WTC11 (cell line): Measurements from ENCODE around the gene GABRA4. TPM values are rescaled to one million over a fixed set of nuclear protein-coding genes. Genes with fewer than 3 reads are reported as not detected.

Source experiments
- ATAC-seq: fragments of 200-7000 bp; cut with Tn5 transposase; 2 replicates; pipeline ENCODE4 v1.10.0; 2021; ENCODE audit warnings: mild to moderate bottlenecking, moderate library complexity
- CTCF ChIA-PET: fragments of 300-600 bp; sonication (Branson Sonifier 250); formaldehyde crosslinking; loops from one replicate; lab custom pipeline; 2021; ENCODE audit warnings: antibody characterized with exemption; lab: Charles Lee
- POLR2A ChIA-PET: fragments of 350-600 bp; sonication (Branson Sonifier 250); formaldehyde crosslinking; loops from one replicate; lab custom pipeline; 2021; ENCODE audit warnings: antibody characterized with exemption; lab: Charles Lee
- DNase-seq: peaks from one replicate; pipeline ENCODE4 v3.0.0; 2021; ENCODE audit warnings: low spot score
- H3K27ac Mint-ChIP-seq: 2 replicates; pipeline ENCODE4 v1.8.0; 2021; ENCODE audit warnings: mixed read lengths
- H3K27me3 Mint-ChIP-seq: 2 replicates; pipeline ENCODE4 v1.8.0; 2021; ENCODE audit warnings: low read depth, mild to moderate bottlenecking, moderate library complexity, mixed read lengths
- H3K36me3 Mint-ChIP-seq: 2 replicates; pipeline ENCODE4 v1.8.0; 2021; ENCODE audit warnings: mixed read lengths
- H3K4me1 Mint-ChIP-seq: 2 replicates; pipeline ENCODE4 v1.8.0; 2022; ENCODE audit warnings: mixed read lengths
- H3K4me3 Mint-ChIP-seq: 2 replicates; pipeline ENCODE4 v1.8.0; 2021; ENCODE audit warnings: mild to moderate bottlenecking, moderate library complexity, mixed read lengths
- H3K9me3 Mint-ChIP-seq: 2 replicates; pipeline ENCODE4 v1.8.0; 2021; ENCODE audit warnings: mixed read lengths
- ATF1 ChIP-seq: sonication (generic); formaldehyde crosslinking; IDR thresholded peaks from 2 replicates; pipeline ENCODE4 v1.8.1; 2023; ENCODE audit warnings: mild to moderate bottlenecking, moderate library complexity, missing genetic modification reagents
- CREM ChIP-seq: sonication (generic); formaldehyde crosslinking; IDR thresholded peaks from 2 replicates; pipeline ENCODE4 v1.8.1; 2022; ENCODE audit warnings: mild to moderate bottlenecking, missing genetic modification reagents, moderate library complexity
- FOXP1 ChIP-seq: sonication (generic); formaldehyde crosslinking; IDR thresholded peaks from 2 replicates; pipeline ENCODE4 v1.8.0; 2022; ENCODE audit warnings: missing genetic modification reagents, mild to moderate bottlenecking, moderate library complexity, borderline replicate concordance
- GRHL2 ChIP-seq: fragments of 250-450 bp; sonication (Bioruptor Pico); IDR thresholded peaks from 2 replicates; pipeline ENCODE4 v1.8.0; 2022; ENCODE audit warnings: mild to moderate bottlenecking, moderate library complexity; ENCODE audit not compliant: insufficient replicate concordance, severe bottlenecking
- NFE2L1 ChIP-seq: sonication (generic); formaldehyde crosslinking; IDR thresholded peaks from 2 replicates; pipeline ENCODE4 v1.8.1; 2023; ENCODE audit warnings: missing genetic modification reagents
- NFYB ChIP-seq: sonication (generic); formaldehyde crosslinking; conservative IDR thresholded peaks from 2 replicates; pipeline ENCODE4 v1.8.0; 2022; ENCODE audit warnings: low read depth, missing genetic modification reagents
- NR3C1 ChIP-seq: sonication (generic); formaldehyde crosslinking; conservative IDR thresholded peaks from 2 replicates; pipeline ENCODE4 v1.8.1; 2023; ENCODE audit warnings: low read depth, mild to moderate bottlenecking, missing genetic modification reagents
- SOX15 ChIP-seq: fragments of 250-450 bp; sonication (Bioruptor Pico); IDR thresholded peaks from 2 replicates; pipeline ENCODE4 v1.9.0; 2021; ENCODE audit warnings: mild to moderate bottlenecking
- SP1 ChIP-seq: sonication (generic); formaldehyde crosslinking; conservative IDR thresholded peaks from 2 replicates; pipeline ENCODE4 v1.8.1; 2022; ENCODE audit warnings: missing genetic modification reagents
- TEAD1 ChIP-seq: sonication (generic); formaldehyde crosslinking; IDR thresholded peaks from 2 replicates; pipeline ENCODE4 v1.8.0; 2022; ENCODE audit warnings: mild to moderate bottlenecking, missing genetic modification reagents
- ZNF219 ChIP-seq: sonication (generic); formaldehyde crosslinking; IDR thresholded peaks from 2 replicates; pipeline ENCODE4 v1.8.0; 2023; ENCODE audit warnings: missing genetic modification reagents, mild to moderate bottlenecking, borderline replicate concordance
- ZNF232 ChIP-seq: sonication (generic); formaldehyde crosslinking; IDR thresholded peaks from 2 replicates; pipeline ENCODE4 v1.8.0; 2022; ENCODE audit warnings: mild to moderate bottlenecking, missing genetic modification reagents
- ZNF317 ChIP-seq: sonication (generic); formaldehyde crosslinking; IDR thresholded peaks from 2 replicates; pipeline ENCODE4 v1.8.1; 2023; ENCODE audit warnings: low read depth, mild to moderate bottlenecking, moderate library complexity, missing genetic modification reagents, borderline replicate concordance
- total RNA-seq: library from RNA; stranded (reverse); gene quantifications from 3 replicates; pipeline ENCODE4 v1.2.3, GENCODE V29; 2021
- TF ChIP-seq, protein P1 (sequence below): sonication (generic); formaldehyde crosslinking; IDR thresholded peaks from 2 replicates; pipeline ENCODE4 v1.8.0; 2022; ENCODE audit warnings: mild to moderate bottlenecking, missing genetic modification reagents
- TF ChIP-seq, protein P2 (sequence below): sonication (generic); formaldehyde crosslinking; IDR thresholded peaks from 2 replicates; pipeline ENCODE4 v1.8.1; 2022; ENCODE audit warnings: low read depth, mild to moderate bottlenecking, moderate library complexity, missing genetic modification reagents, borderline replicate concordance
- TF ChIP-seq, protein P3 (sequence below): sonication (generic); formaldehyde crosslinking; IDR thresholded peaks from 2 replicates; pipeline ENCODE4 v1.8.0; 2023; ENCODE audit warnings: missing genetic modification reagents, mild to moderate bottlenecking, borderline replicate concordance
- TF ChIP-seq, protein P4 (sequence below): sonication (generic); formaldehyde crosslinking; IDR thresholded peaks from 2 replicates; pipeline ENCODE4 v1.8.0; 2022; ENCODE audit warnings: mild to moderate bottlenecking, missing genetic modification reagents

GABRA4 gene
- total RNA-seq, 1 experiment from 2014 or later = 0.20 TPM

DNA sequence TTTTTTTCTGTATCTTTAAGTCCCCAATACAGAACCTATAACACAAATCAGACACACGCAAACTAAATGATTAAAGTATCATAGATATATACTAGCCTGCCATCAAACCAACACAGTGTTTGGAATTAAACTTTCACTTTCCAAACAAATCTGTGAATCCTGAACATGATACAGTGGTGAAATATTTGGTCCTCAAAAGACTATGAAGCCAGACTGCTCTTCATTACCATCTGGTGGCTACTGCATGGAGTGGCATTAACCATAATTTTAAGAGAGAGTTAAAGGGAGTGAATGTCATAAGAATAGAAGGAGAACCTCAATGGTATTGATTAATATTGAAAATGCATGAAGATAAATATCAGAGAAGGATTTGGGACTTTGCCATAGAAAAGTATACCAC, 9.2 kb upstream of the GABRA4 start:
- no peak overlapping the region for H3K27ac Mint-ChIP-seq
- H3K9me3 Mint-ChIP-seq = no peaks in the 10 kb centered on the region
- H3K36me3 Mint-ChIP-seq = no peaks in the 10 kb centered on the region
- POLR2A ChIA-PET = no interaction called here
- peaks cover 3% of the 10 kb centered on the region; the same call in 1 of the 2 replicates for H3K27me3 Mint-ChIP-seq
- CTCF ChIA-PET = no interaction called here
- no peak overlapping the region for H3K4me3 Mint-ChIP-seq
- ATAC-seq (no peak; the same call in 1 of the 2 replicates), DNase-seq (no peak)
- H3K4me1 Mint-ChIP-seq = peaks cover 7% of the 10 kb centered on the region
- TF ChIP-seq TEAD1 (CRISPR knock-in tag) (no peak), NFYB (CRISPR knock-in tag) (no peak), NR3C1 (CRISPR knock-in tag) (no peak)
- TF ChIP-seq, protein P1, sequence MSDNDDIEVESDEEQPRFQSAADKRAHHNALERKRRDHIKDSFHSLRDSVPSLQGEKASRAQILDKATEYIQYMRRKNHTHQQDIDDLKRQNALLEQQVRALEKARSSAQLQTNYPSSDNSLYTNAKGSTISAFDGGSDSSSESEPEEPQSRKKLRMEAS (CRISPR knock-in tag) = no peak

DNA sequence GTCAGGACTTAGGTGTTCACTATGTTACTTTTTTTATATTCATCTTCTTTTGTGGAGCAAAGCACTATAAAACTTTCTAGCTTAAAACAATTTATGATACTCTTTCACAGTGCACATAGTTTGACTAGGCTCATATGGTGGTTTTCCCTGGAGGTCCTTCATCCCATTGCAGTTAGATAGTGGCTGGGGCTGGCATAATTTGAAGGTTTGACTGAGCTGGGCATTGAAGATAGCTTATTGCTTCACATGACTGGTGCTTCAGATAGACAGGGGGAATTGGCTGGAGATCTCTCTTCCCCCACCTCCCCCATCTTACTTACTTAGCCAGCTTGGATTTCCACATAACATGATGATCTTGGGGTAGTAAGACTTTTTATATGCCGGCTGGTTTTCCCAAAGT, 7.0 kb upstream of the GABRA4 start:
- Mint-ChIP-seq H3K4me3 (no peak overlapping the region), H3K27ac (no peak overlapping the region), H3K9me3 (no peaks in the 10 kb centered on the region), H3K36me3 (no peaks in the 10 kb centered on the region), H3K4me1 (peaks cover 7% of the 10 kb centered on the region), H3K27me3 (peaks cover 23% of the 10 kb centered on the region)
- ChIA-PET CTCF (interaction anchor here (1.2 kb wide), 1 partner anchor 68 kb away, joined by 3 read pairs; no protein-coding TSS in a partner anchor), POLR2A (no interaction called here)
- TF ChIP-seq NFE2L1 (CRISPR knock-in tag) (no peak), ZNF219 (CRISPR knock-in tag) (no peak), SOX15 (CRISPR knock-in tag) (no peak), GRHL2 (no peak), FOXP1 (no peak), CREM (CRISPR knock-in tag) (no peak), SP1 (no peak)
- TF ChIP-seq, protein P2, sequence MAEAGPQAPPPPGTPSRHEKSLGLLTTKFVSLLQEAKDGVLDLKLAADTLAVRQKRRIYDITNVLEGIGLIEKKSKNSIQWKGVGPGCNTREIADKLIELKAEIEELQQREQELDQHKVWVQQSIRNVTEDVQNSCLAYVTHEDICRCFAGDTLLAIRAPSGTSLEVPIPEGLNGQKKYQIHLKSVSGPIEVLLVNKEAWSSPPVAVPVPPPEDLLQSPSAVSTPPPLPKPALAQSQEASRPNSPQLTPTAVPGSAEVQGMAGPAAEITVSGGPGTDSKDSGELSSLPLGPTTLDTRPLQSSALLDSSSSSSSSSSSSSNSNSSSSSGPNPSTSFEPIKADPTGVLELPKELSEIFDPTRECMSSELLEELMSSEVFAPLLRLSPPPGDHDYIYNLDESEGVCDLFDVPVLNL (CRISPR knock-in tag) = no peak
- TF ChIP-seq, protein P3, sequence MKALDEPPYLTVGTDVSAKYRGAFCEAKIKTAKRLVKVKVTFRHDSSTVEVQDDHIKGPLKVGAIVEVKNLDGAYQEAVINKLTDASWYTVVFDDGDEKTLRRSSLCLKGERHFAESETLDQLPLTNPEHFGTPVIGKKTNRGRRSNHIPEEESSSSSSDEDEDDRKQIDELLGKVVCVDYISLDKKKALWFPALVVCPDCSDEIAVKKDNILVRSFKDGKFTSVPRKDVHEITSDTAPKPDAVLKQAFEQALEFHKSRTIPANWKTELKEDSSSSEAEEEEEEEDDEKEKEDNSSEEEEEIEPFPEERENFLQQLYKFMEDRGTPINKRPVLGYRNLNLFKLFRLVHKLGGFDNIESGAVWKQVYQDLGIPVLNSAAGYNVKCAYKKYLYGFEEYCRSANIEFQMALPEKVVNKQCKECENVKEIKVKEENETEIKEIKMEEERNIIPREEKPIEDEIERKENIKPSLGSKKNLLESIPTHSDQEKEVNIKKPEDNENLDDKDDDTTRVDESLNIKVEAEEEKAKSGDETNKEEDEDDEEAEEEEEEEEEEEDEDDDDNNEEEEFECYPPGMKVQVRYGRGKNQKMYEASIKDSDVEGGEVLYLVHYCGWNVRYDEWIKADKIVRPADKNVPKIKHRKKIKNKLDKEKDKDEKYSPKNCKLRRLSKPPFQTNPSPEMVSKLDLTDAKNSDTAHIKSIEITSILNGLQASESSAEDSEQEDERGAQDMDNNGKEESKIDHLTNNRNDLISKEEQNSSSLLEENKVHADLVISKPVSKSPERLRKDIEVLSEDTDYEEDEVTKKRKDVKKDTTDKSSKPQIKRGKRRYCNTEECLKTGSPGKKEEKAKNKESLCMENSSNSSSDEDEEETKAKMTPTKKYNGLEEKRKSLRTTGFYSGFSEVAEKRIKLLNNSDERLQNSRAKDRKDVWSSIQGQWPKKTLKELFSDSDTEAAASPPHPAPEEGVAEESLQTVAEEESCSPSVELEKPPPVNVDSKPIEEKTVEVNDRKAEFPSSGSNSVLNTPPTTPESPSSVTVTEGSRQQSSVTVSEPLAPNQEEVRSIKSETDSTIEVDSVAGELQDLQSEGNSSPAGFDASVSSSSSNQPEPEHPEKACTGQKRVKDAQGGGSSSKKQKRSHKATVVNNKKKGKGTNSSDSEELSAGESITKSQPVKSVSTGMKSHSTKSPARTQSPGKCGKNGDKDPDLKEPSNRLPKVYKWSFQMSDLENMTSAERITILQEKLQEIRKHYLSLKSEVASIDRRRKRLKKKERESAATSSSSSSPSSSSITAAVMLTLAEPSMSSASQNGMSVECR = no peak
- TF ChIP-seq, protein P4, sequence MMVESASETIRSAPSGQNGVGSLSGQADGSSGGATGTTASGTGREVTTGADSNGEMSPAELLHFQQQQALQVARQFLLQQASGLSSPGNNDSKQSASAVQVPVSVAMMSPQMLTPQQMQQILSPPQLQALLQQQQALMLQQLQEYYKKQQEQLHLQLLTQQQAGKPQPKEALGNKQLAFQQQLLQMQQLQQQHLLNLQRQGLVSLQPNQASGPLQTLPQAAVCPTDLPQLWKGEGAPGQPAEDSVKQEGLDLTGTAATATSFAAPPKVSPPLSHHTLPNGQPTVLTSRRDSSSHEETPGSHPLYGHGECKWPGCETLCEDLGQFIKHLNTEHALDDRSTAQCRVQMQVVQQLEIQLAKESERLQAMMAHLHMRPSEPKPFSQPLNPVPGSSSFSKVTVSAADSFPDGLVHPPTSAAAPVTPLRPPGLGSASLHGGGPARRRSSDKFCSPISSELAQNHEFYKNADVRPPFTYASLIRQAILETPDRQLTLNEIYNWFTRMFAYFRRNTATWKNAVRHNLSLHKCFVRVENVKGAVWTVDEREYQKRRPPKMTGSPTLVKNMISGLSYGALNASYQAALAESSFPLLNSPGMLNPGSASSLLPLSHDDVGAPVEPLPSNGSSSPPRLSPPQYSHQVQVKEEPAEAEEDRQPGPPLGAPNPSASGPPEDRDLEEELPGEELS (CRISPR knock-in tag) = no peak
- ATAC-seq = no peak
- DNase-seq = no peak

DNA sequence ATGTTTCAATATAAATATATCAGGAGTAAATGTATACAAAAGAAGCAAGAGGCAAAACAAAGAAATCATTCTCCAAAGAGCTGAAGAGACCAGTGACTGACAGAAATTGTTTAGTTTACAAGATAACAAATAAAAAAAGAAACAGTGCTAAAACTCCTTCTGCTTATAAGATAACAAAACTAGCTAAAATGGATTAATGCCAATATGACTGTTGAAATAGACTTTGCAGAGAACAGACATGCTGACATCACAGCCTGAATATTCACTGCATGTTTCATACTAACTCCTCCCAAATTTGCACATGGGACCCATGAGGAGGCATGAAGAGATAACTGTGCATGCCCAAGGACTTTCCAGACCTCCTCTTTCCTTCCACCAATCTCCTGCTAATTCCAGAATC, 6.2 kb upstream of the GABRA4 start:
- no peaks in the 10 kb centered on the region for H3K36me3 Mint-ChIP-seq
- DNase-seq (no peak), ATAC-seq (no peak)
- CTCF ChIA-PET = no interaction called here
- no peaks in the 10 kb centered on the region for H3K9me3 Mint-ChIP-seq
- no peak overlapping the region for H3K4me3 Mint-ChIP-seq
- no peak for TF ChIP-seq ATF1 (CRISPR knock-in tag)
- TF ChIP-seq ZNF317 (CRISPR knock-in tag) = no peak
- TF ChIP-seq ZNF232 (CRISPR knock-in tag) = no peak
- POLR2A ChIA-PET = no interaction called here
- no peak overlapping the region for H3K27ac Mint-ChIP-seq
- peaks cover 32% of the 10 kb centered on the region for H3K27me3 Mint-ChIP-seq
- H3K4me1 Mint-ChIP-seq = peaks cover 8% of the 10 kb centered on the region
